Activated T-cell treated with anti-CD3 and anti-CD28 coated beads, Interleukin-2, amount 50 U/mL, for 72 hours (primary cell): ENCODE data around the gene MYBPH. TPM values are rescaled to one million over a fixed set of nuclear protein-coding genes. Genes with fewer than 3 reads are reported as not detected.

ENCODE experiments used
- ATAC-seq, 2 donors: fragments of 150-1000 bp; cut with Tn5 transposase; replicated peaks in 1 of 2; 2 replicates each; pipeline ENCODE4 v1.10.0; 2021; ENCODE audit warnings: moderate library complexity in 2 of 2, mild to moderate bottlenecking in 1 of 2
- DNase-seq, 2 donors: peaks; one replicate each; pipeline ENCODE4 v3.0.0; 2021 to 2022; ENCODE audit warnings: mixed read lengths in 1 of 2
- H3K27ac Mint-ChIP-seq: one replicate; pipeline ENCODE4 v1.8.0; 2022; ENCODE audit warnings: mild to moderate bottlenecking, moderate library complexity, mixed read lengths
- H3K27me3 Mint-ChIP-seq: one replicate; pipeline ENCODE4 v1.8.0; 2022; ENCODE audit warnings: low read depth, mixed read lengths
- H3K36me3 Mint-ChIP-seq, 2 donors: one replicate each; pipeline ENCODE4 v1.8.0; 2022; ENCODE audit warnings: mixed read lengths in 2 of 2, mild to moderate bottlenecking in 1 of 2; ENCODE audit not compliant: insufficient read depth in 2 of 2
- H3K4me1 Mint-ChIP-seq: one replicate; pipeline ENCODE4 v1.8.0; 2022; ENCODE audit warnings: low read depth, mixed read lengths
- H3K4me3 Mint-ChIP-seq, 2 donors: one replicate each; pipeline ENCODE4 v1.8.0; 2022; ENCODE audit warnings: mild to moderate bottlenecking in 2 of 2, mixed read lengths in 2 of 2, moderate library complexity in 2 of 2
- H3K9me3 Mint-ChIP-seq, 2 donors: one replicate each; pipeline ENCODE4 v1.8.0; 2022; ENCODE audit warnings: mixed read lengths in 2 of 2
- total RNA-seq, 2 donors: library from RNA; stranded (reverse); gene quantifications; one replicate each; pipeline ENCODE4 v1.2.3, GENCODE V29; 2022

MYBPH gene
- total RNA-seq, 2 donors from 2014 or later: not detected

- Mint-ChIP-seq H3K4me1 (peaks cover 7% of the 10 kb centered on the region), H3K4me3 (no peak overlapping the region), H3K27ac (no peak overlapping the region), H3K9me3 (no peaks in the 10 kb centered on the region), H3K36me3 (no peaks in the 10 kb centered on the region), H3K27me3 (no peaks in the 10 kb centered on the region)
- no peak for DNase-seq
- no peak for ATAC-seq
Observed at GRCh38 chr1:203181586-203182386, 6.2 kb upstream of the MYBPH start.

GRCh38 chr1:203180611-203181330 is 5.1 kb upstream of the MYBPH start:
- H3K36me3 Mint-ChIP-seq: no peaks in the 10 kb centered on the region
- no peak overlapping the region for H3K27ac Mint-ChIP-seq
- H3K27me3 Mint-ChIP-seq: no peaks in the 10 kb centered on the region
- H3K9me3 Mint-ChIP-seq: no peaks in the 10 kb centered on the region
- H3K4me3 Mint-ChIP-seq: no peak overlapping the region
- no peak for ATAC-seq
- no peak for DNase-seq
- no peaks in the 10 kb centered on the region for H3K4me1 Mint-ChIP-seq

GRCh38 chr1:203179667-203180005 is 4.0 kb upstream of the MYBPH start:
- H3K4me3 Mint-ChIP-seq: no peak overlapping the region
- no peak overlapping the region for H3K27ac Mint-ChIP-seq
- H3K4me1 Mint-ChIP-seq: no peaks in the 10 kb centered on the region
- ATAC-seq: no peak
- no peaks in the 10 kb centered on the region for H3K9me3 Mint-ChIP-seq
- no peaks in the 10 kb centered on the region for H3K27me3 Mint-ChIP-seq
- no peaks in the 10 kb centered on the region for H3K36me3 Mint-ChIP-seq
- no peak for DNase-seq

GRCh38 chr1:203178821-203179666 is 3.4 kb upstream of the MYBPH start:
- Mint-ChIP-seq H3K36me3 (no peaks in the 10 kb centered on the region), H3K27ac (no peak overlapping the region), H3K4me1 (no peaks in the 10 kb centered on the region), H3K4me3 (no peak overlapping the region), H3K27me3 (no peaks in the 10 kb centered on the region), H3K9me3 (no peaks in the 10 kb centered on the region)
- no peak for DNase-seq
- ATAC-seq: no peak

- Mint-ChIP-seq H3K36me3 (no peaks in the 10 kb centered on the region), H3K27me3 (no peaks in the 10 kb centered on the region), H3K4me3 (no peak overlapping the region), H3K4me1 (no peaks in the 10 kb centered on the region), H3K9me3 (no peaks in the 10 kb centered on the region), H3K27ac (no peak overlapping the region)
- no peak for DNase-seq
- ATAC-seq: no peak
Observed at GRCh38 chr1:203178083-203178482, 2.5 kb upstream of the MYBPH start.

- H3K4me3 Mint-ChIP-seq: no peak overlapping the region
- H3K27ac Mint-ChIP-seq: no peak overlapping the region
- ATAC-seq (no peak), DNase-seq (no peak)
- H3K9me3 Mint-ChIP-seq: no peaks in the 10 kb centered on the region
- H3K27me3 Mint-ChIP-seq: no peaks in the 10 kb centered on the region
- no peaks in the 10 kb centered on the region for H3K4me1 Mint-ChIP-seq
- no peaks in the 10 kb centered on the region for H3K36me3 Mint-ChIP-seq
Observed at GRCh38 chr1:203177470-203178039, 1.9 kb upstream of the MYBPH start.

- no peak for ATAC-seq
- Mint-ChIP-seq H3K27ac (no peak overlapping the region), H3K4me3 (no peak overlapping the region), H3K27me3 (no peaks in the 10 kb centered on the region), H3K4me1 (no peaks in the 10 kb centered on the region), H3K9me3 (no peaks in the 10 kb centered on the region), H3K36me3 (no peaks in the 10 kb centered on the region)
- no peak for DNase-seq
Observed at GRCh38 chr1:203177036-203177405, 1.4 kb upstream of the MYBPH start.

- no peaks in the 10 kb centered on the region for H3K27me3 Mint-ChIP-seq
- H3K4me3 Mint-ChIP-seq: no peak overlapping the region
- H3K4me1 Mint-ChIP-seq: no peaks in the 10 kb centered on the region
- no peak for ATAC-seq
- no peaks in the 10 kb centered on the region for H3K9me3 Mint-ChIP-seq
- no peaks in the 10 kb centered on the region for H3K36me3 Mint-ChIP-seq
- no peak for DNase-seq
- H3K27ac Mint-ChIP-seq: no peak overlapping the region
Observed at GRCh38 chr1:203176273-203177035, 828 bp upstream of the MYBPH start.

- DNase-seq: no peak
- Mint-ChIP-seq H3K4me3 (no peak overlapping the region), H3K27me3 (no peaks in the 10 kb centered on the region), H3K36me3 (no peaks in the 10 kb centered on the region), H3K9me3 (no peaks in the 10 kb centered on the region), H3K27ac (no peak overlapping the region), H3K4me1 (no peaks in the 10 kb centered on the region)
- ATAC-seq: no peak
Observed at GRCh38 chr1:203175827-203176241, 208 bp upstream of the MYBPH start.

GRCh38 chr1:203174324-203174985 is 1.2 kb downstream of the MYBPH start:
- no peak for DNase-seq
- no peak for ATAC-seq
- H3K4me3 Mint-ChIP-seq: no peak overlapping the region
- H3K27ac Mint-ChIP-seq: no peak overlapping the region
- no peaks in the 10 kb centered on the region for H3K27me3 Mint-ChIP-seq
- H3K9me3 Mint-ChIP-seq: no peaks in the 10 kb centered on the region
- H3K4me1 Mint-ChIP-seq: no peaks in the 10 kb centered on the region
- no peaks in the 10 kb centered on the region for H3K36me3 Mint-ChIP-seq

- DNase-seq (no peak), ATAC-seq (no peak)
- no peaks in the 10 kb centered on the region for H3K4me1 Mint-ChIP-seq
- H3K36me3 Mint-ChIP-seq: no peaks in the 10 kb centered on the region
- H3K27ac Mint-ChIP-seq: no peak overlapping the region
- H3K27me3 Mint-ChIP-seq: no peaks in the 10 kb centered on the region
- H3K9me3 Mint-ChIP-seq: no peaks in the 10 kb centered on the region
- H3K4me3 Mint-ChIP-seq: no peak overlapping the region
Observed at GRCh38 chr1:203173566-203173965, 2.1 kb downstream of the MYBPH start.

- ATAC-seq: no peak
- H3K27me3 Mint-ChIP-seq: no peaks in the 10 kb centered on the region
- H3K4me1 Mint-ChIP-seq: no peaks in the 10 kb centered on the region
- H3K36me3 Mint-ChIP-seq: no peaks in the 10 kb centered on the region
- no peak overlapping the region for H3K27ac Mint-ChIP-seq
- no peaks in the 10 kb centered on the region for H3K9me3 Mint-ChIP-seq
- H3K4me3 Mint-ChIP-seq: no peak overlapping the region
- DNase-seq: no peak
Observed at GRCh38 chr1:203173011-203173555, 2.5 kb downstream of the MYBPH start.
